ENCODE results near the gene UNC119.

The UNC119 gene

GRCh38 chr17:28569446-28569845 is 17.0 kb upstream of the UNC119 start:
- peaks cover 50% of the 10 kb centered on the region for H3K4me1 ChIP-seq (ENCODE audit: control insufficient read depth, low read length)
- peaks cover 11% of the 10 kb centered on the region for H3F3A ChIP-seq (ENCODE audit: control insufficient read depth, insufficient read depth)
- no peak overlapping the region for H3K27ac ChIP-seq (ENCODE audit: low read depth, low read length)
- peak overlapping the region; percentile 92; the same call in 1 of the 2 replicates for H3K4me2 ChIP-seq (ENCODE audit: low read length)
- no peaks in the 10 kb centered on the region for H3K27me3 ChIP-seq (ENCODE audit: control insufficient read depth, low read length)
- peaks cover 8% of the 10 kb centered on the region for H4K20me1 ChIP-seq (ENCODE audit: control insufficient read depth, insufficient read depth, low read depth, low read length)
- H3K4me3 ChIP-seq (ENCODE audit: low read length), result peak overlapping the region; percentile 84; the same call in 1 of the 2 replicates
- H3K79me2 ChIP-seq (ENCODE audit: control insufficient read depth, low read length), result peaks cover 43% of the 10 kb centered on the region
- peaks cover 35% of the 10 kb centered on the region for H3K36me3 ChIP-seq (ENCODE audit: control insufficient read depth, low read length)
- TF ChIP-seq EZH2phosphoT487 (IDR thresholded peaks at IDR 0.05; ENCODE audit: borderline replicate concordance, low read length) (no peak), CTCF (IDR thresholded peaks at IDR 0.05; ENCODE audit: low read depth, low read length, poor library complexity, severe bottlenecking) (no peak)
- H3K9me2 ChIP-seq (replicated peaks; ENCODE audit: control insufficient read depth, low read length), result no peaks in the 10 kb centered on the region
- H3K9me3 ChIP-seq (ENCODE audit: control insufficient read depth, insufficient read depth, low read length), result no peaks in the 10 kb centered on the region

GRCh38 chr17:28567604-28568003 is 15.2 kb upstream of the UNC119 start:
- Histone ChIP-seq H3K9me3 (ENCODE audit: control insufficient read depth, insufficient read depth, low read length) (no peaks in the 10 kb centered on the region), H4K20me1 (ENCODE audit: control insufficient read depth, insufficient read depth, low read depth, low read length) (peaks cover 8% of the 10 kb centered on the region), H3K4me3 (ENCODE audit: low read length) (peak overlapping the region; percentile 54), H3K9me2 (replicated peaks; ENCODE audit: control insufficient read depth, low read length) (no peaks in the 10 kb centered on the region), H3K4me1 (ENCODE audit: control insufficient read depth, low read length) (peaks cover 48% of the 10 kb centered on the region), H3F3A (ENCODE audit: control insufficient read depth, insufficient read depth) (peaks cover 11% of the 10 kb centered on the region), H3K4me2 (ENCODE audit: low read length) (peak overlapping the region; percentile 65), H3K36me3 (ENCODE audit: control insufficient read depth, low read length) (peaks cover 26% of the 10 kb centered on the region), H3K27me3 (ENCODE audit: control insufficient read depth, low read length) (no peaks in the 10 kb centered on the region), H3K27ac (ENCODE audit: low read depth, low read length) (no peak overlapping the region), H3K79me2 (ENCODE audit: control insufficient read depth, low read length) (peaks cover 43% of the 10 kb centered on the region)
- TF ChIP-seq CTCF (IDR thresholded peaks at IDR 0.05; ENCODE audit: low read depth, low read length, poor library complexity, severe bottlenecking), result no peak
- no peak for TF ChIP-seq EZH2phosphoT487 (IDR thresholded peaks at IDR 0.05; ENCODE audit: borderline replicate concordance, low read length)

DNA sequence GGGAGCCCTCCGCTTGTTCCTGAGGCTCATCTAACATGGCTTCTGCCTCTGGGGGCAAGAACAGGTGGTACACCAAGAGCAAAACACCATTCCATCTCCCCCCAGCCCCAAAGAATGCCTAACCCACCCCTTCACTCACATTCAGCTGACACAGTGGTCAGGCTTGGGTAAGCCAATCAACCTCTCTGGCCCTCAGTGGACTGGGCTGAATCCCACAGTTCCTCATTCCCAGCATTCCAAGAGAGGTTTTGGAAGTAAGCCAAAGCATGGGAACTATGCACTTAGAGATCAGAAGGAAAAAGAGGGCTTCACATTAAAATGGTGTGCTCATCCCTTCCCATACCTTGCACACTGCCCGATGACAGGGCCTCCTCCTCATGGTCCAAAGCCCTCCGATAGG is 11.1 kb upstream of the UNC119 start:
- H3K36me3 ChIP-seq (ENCODE audit: control insufficient read depth, low read length), result peaks cover 33% of the 10 kb centered on the region

More for the DNA sequence above, 11.1 kb upstream of the UNC119 start:
- Histone ChIP-seq H3F3A (ENCODE audit: control insufficient read depth, insufficient read depth) (peaks cover 12% of the 10 kb centered on the region), H4K20me1 (ENCODE audit: control insufficient read depth, insufficient read depth, low read depth, low read length) (peaks cover 8% of the 10 kb centered on the region), H3K79me2 (ENCODE audit: control insufficient read depth, low read length) (peaks cover 24% of the 10 kb centered on the region), H3K9me2 (replicated peaks; ENCODE audit: control insufficient read depth, low read length) (no peaks in the 10 kb centered on the region), H3K4me1 (ENCODE audit: control insufficient read depth, low read length) (peaks cover 19% of the 10 kb centered on the region), H3K4me2 (ENCODE audit: low read length) (no peak overlapping the region), H3K27me3 (ENCODE audit: control insufficient read depth, low read length) (no peaks in the 10 kb centered on the region), H3K27ac (ENCODE audit: low read depth, low read length) (no peak overlapping the region), H3K4me3 (ENCODE audit: low read length) (no peak overlapping the region), H3K9me3 (ENCODE audit: control insufficient read depth, insufficient read depth, low read length) (no peaks in the 10 kb centered on the region)
- TF ChIP-seq EZH2phosphoT487 (IDR thresholded peaks at IDR 0.05; ENCODE audit: borderline replicate concordance, low read length) (no peak), CTCF (IDR thresholded peaks at IDR 0.05; ENCODE audit: low read depth, low read length, poor library complexity, severe bottlenecking) (no peak)
